SK-N-SH treated with all-trans-retinoic acid at 6 μM for 48 hours (cell line): ENCODE data around the gene LRPPRC.

ENCODE experiments used
- ATAC-seq: fragments of 200-7000 bp; cut with Tn5 transposase; 3 replicates; pipeline ENCODE4 v1.9.1; 2020; ENCODE audit warnings: mild to moderate bottlenecking, moderate library complexity
- ARNTL ChIP-seq: fragments of 450-650 bp; formaldehyde crosslinking; IDR thresholded peaks from 2 replicates; pipeline ENCODE4 v1.5.0; 2020; ENCODE audit warnings: low read depth, mild to moderate bottlenecking, moderate library complexity, borderline replicate concordance
- CREB5 ChIP-seq: fragments of 250-450 bp; sonication (Bioruptor Pico); IDR thresholded peaks from 2 replicates; pipeline ENCODE4 v1.5.1; 2020; ENCODE audit warnings: low read depth, mild to moderate bottlenecking, moderate library complexity
- CSDC2 ChIP-seq: fragments of 250-450 bp; sonication (Bioruptor Pico); IDR thresholded peaks from 2 replicates; pipeline ENCODE4 v1.5.0; 2020; ENCODE audit warnings: mild to moderate bottlenecking, moderate library complexity
- CSRNP3 ChIP-seq: fragments of 250-450 bp; sonication (Bioruptor Pico); IDR thresholded peaks from 2 replicates; pipeline ENCODE4 v1.5.1; 2021; ENCODE audit warnings: mild to moderate bottlenecking, moderate library complexity
- ESRRG ChIP-seq: fragments of 250-450 bp; sonication (Bioruptor Pico); IDR thresholded peaks from 2 replicates; pipeline ENCODE4 v1.6.1; 2021; ENCODE audit warnings: mild to moderate bottlenecking
- GLIS3 ChIP-seq: fragments of 250-450 bp; sonication (Bioruptor Pico); IDR thresholded peaks from 2 replicates; pipeline ENCODE4 v1.5.0; 2020; ENCODE audit warnings: mild to moderate bottlenecking, moderate library complexity
- ISL1 ChIP-seq: fragments of 250-450 bp; sonication (Bioruptor Pico); IDR thresholded peaks from 2 replicates; pipeline ENCODE4 v2.1.2; 2022; ENCODE audit warnings: mild to moderate bottlenecking, moderate library complexity
- OSR1 ChIP-seq: fragments of 250-450 bp; sonication (Bioruptor Pico); IDR thresholded peaks from 2 replicates; pipeline ENCODE4 v1.8.0; 2022; ENCODE audit warnings: moderate library complexity, mild to moderate bottlenecking, inconsistent platforms
- PATZ1 ChIP-seq: fragments of 250-450 bp; sonication (Bioruptor Pico); IDR thresholded peaks from 2 replicates; pipeline ENCODE4 v1.8.0; 2020; ENCODE audit warnings: mild to moderate bottlenecking, moderate library complexity, borderline replicate concordance
- POU6F1 ChIP-seq: fragments of 250-450 bp; sonication (Bioruptor Pico); IDR thresholded peaks from 2 replicates; pipeline ENCODE4 v1.8.0; 2021; ENCODE audit warnings: low read depth, mild to moderate bottlenecking, moderate library complexity, borderline replicate concordance
- PPARA ChIP-seq: fragments of 250-450 bp; sonication (Bioruptor Pico); IDR thresholded peaks from 2 replicates; pipeline ENCODE4 v1.5.0; 2020; ENCODE audit warnings: mild to moderate bottlenecking, borderline replicate concordance
- RARB ChIP-seq: fragments of 250-450 bp; sonication (Bioruptor Pico); IDR thresholded peaks from 2 replicates; pipeline ENCODE4 v1.8.0; 2021; ENCODE audit warnings: mild to moderate bottlenecking, moderate library complexity
- SNAI2 ChIP-seq: fragments of 250-450 bp; sonication (Bioruptor Pico); IDR thresholded peaks from 2 replicates; pipeline ENCODE4 v1.5.0; 2020; ENCODE audit warnings: mild to moderate bottlenecking, moderate library complexity
- TCF4 ChIP-seq: fragments of 250-450 bp; sonication (Bioruptor Pico); IDR thresholded peaks from 2 replicates; pipeline ENCODE4 v1.8.0; 2021; ENCODE audit warnings: mild to moderate bottlenecking, moderate library complexity, borderline replicate concordance
- TOX ChIP-seq: fragments of 250-450 bp; sonication (Bioruptor Pico); IDR thresholded peaks from 2 replicates; pipeline ENCODE4 v1.8.0; 2021; ENCODE audit warnings: mild to moderate bottlenecking, moderate library complexity, borderline replicate concordance
- ZFP3 ChIP-seq: fragments of 250-450 bp; sonication (Bioruptor Pico); IDR thresholded peaks from 2 replicates; pipeline ENCODE4 v1.5.0; 2020; ENCODE audit warnings: mild to moderate bottlenecking, moderate library complexity
- ZFP30 ChIP-seq: fragments of 450-650 bp; formaldehyde crosslinking; IDR thresholded peaks from 2 replicates; pipeline ENCODE4 v1.5.0; 2022; ENCODE audit warnings: mild to moderate bottlenecking, moderate library complexity
- ZNF565 ChIP-seq: fragments of 450-650 bp; formaldehyde crosslinking; conservative IDR thresholded peaks from 2 replicates; pipeline ENCODE4 v1.5.0; 2020; ENCODE audit warnings: low read depth, mild to moderate bottlenecking, moderate library complexity
- ZNF70 ChIP-seq: fragments of 450-650 bp; formaldehyde crosslinking; IDR thresholded peaks from 2 replicates; pipeline ENCODE4 v1.5.0; 2020; ENCODE audit warnings: mild to moderate bottlenecking, moderate library complexity

LRPPRC gene

GRCh38 chr2:43894743-43895142 lies 101.0 kb downstream of the LRPPRC start:
- no peak for ATAC-seq
- TF ChIP-seq PATZ1 (CRISPR knock-in tag) (no peak), OSR1 (CRISPR knock-in tag) (no peak)

GRCh38 chr2:43890855-43891254 lies 104.9 kb downstream of the LRPPRC start:
- TF ChIP-seq ISL1 (no peak), POU6F1 (CRISPR knock-in tag) (no peak), ZNF565 (CRISPR knock-in tag) (no peak), TOX (CRISPR knock-in tag) (no peak), CREB5 (CRISPR knock-in tag) (no peak), TCF4 (CRISPR knock-in tag) (no peak), RARB (no peak), ESRRG (CRISPR knock-in tag) (no peak), CSRNP3 (CRISPR knock-in tag) (no peak), ZFP3 (CRISPR knock-in tag) (no peak), CSDC2 (CRISPR knock-in tag) (no peak), ZFP30 (no peak), PATZ1 (CRISPR knock-in tag) (no peak), SNAI2 (no peak), GLIS3 (CRISPR knock-in tag) (no peak)

GRCh38 chr2:43889416-43889815 lies 106.4 kb downstream of the LRPPRC start:
- TF ChIP-seq TOX (CRISPR knock-in tag) = no peak
- TF ChIP-seq TCF4 (CRISPR knock-in tag) = no peak
- TF ChIP-seq PATZ1 (CRISPR knock-in tag) = no peak
- TF ChIP-seq CREB5 (CRISPR knock-in tag) = no peak
- TF ChIP-seq PPARA (CRISPR knock-in tag) = no peak
- TF ChIP-seq ZFP3 (CRISPR knock-in tag) = no peak
- TF ChIP-seq ISL1 = no peak
- TF ChIP-seq ARNTL (CRISPR knock-in tag) = no peak
- no peak for TF ChIP-seq POU6F1 (CRISPR knock-in tag)
- no peak for TF ChIP-seq ZNF70 (CRISPR knock-in tag)
- no peak for TF ChIP-seq RARB
- TF ChIP-seq OSR1 (CRISPR knock-in tag) = no peak
- TF ChIP-seq SNAI2 = no peak
- no peak for ATAC-seq

More at GRCh38 chr2:43890855-43891254, 104.9 kb downstream of the LRPPRC start:
- ATAC-seq = no peak
